Tongue (tissue), 2 donors: Measurements from ENCODE around the gene FBXO21. TPM values are rescaled to one million over a fixed set of nuclear protein-coding genes. Genes with fewer than 3 reads are reported as not detected.
A peak's percentile ranks its signal among the peaks of the same experiment; 100 is the strongest.

Source experiments
- DNase-seq: peaks from one replicate; pipeline ENCODE4 v3.0.0-alpha.2; 2015
- total RNA-seq: library from RNA; depleted of rRNA; stranded (reverse); fragments of >200 nt; gene quantifications from one replicate; pipeline ENCODE4 v1.2.3, GENCODE V29; 2014

The FBXO21 gene
- total RNA-seq, 1 donor from 2014 or later: 86.8 TPM

- DNase-seq: no peak
These were observed 27.6 kb downstream of the FBXO21 start for GRCh38 chr12:117162633-117163032.

- no peak for DNase-seq
These were observed 28.1 kb downstream of the FBXO21 start for GRCh38 chr12:117162167-117162539.

GRCh38 chr12:117161460-117162166 is 28.7 kb downstream of the FBXO21 start:
- DNase-seq: no peak

GRCh38 chr12:117159674-117160073 is 30.6 kb downstream of the FBXO21 start:
- DNase-seq: no peak

- no peak for DNase-seq
These were observed 31.2 kb downstream of the FBXO21 start for GRCh38 chr12:117158911-117159553.

GRCh38 chr12:117158096-117158495 is 32.2 kb downstream of the FBXO21 start:
- DNase-seq: no peak

GRCh38 chr12:117155278-117156060 is 34.8 kb downstream of the FBXO21 start:
- DNase-seq: peak; percentile 49

GRCh38 chr12:117152793-117153775 is 37.2 kb downstream of the FBXO21 start:
- no peak for DNase-seq

GRCh38 chr12:117151403-117152031 is 38.8 kb downstream of the FBXO21 start:
- no peak for DNase-seq

- no peak for DNase-seq
These were observed 40.8 kb downstream of the FBXO21 start for GRCh38 chr12:117149431-117149830.

- no peak for DNase-seq
These were observed 41.6 kb downstream of the FBXO21 start for GRCh38 chr12:117148642-117149041.

GRCh38 chr12:117147639-117148038 is 42.6 kb downstream of the FBXO21 start:
- DNase-seq: no peak

GRCh38 chr12:117145597-117146154 is 44.6 kb downstream of the FBXO21 start:
- DNase-seq: no peak

- no peak for DNase-seq
These were observed 45.7 kb downstream of the FBXO21 start for GRCh38 chr12:117144599-117144998.

GRCh38 chr12:117143008-117143532 is 47.2 kb downstream of the FBXO21 start:
- DNase-seq: peak; percentile 59

- no peak for DNase-seq
These were observed 48.2 kb downstream of the FBXO21 start for GRCh38 chr12:117142094-117142493.

GRCh38 chr12:117141097-117141898 is 49.0 kb downstream of the FBXO21 start:
- DNase-seq: no peak

- DNase-seq: no peak
These were observed 49.7 kb downstream of the FBXO21 start for GRCh38 chr12:117140397-117141096.

- DNase-seq: no peak
These were observed 51.1 kb downstream of the FBXO21 start for GRCh38 chr12:117139025-117139717.
